GM23338 (cell line): ENCODE data around the gene PPP2R3B. TPM values are rescaled to one million over a fixed set of nuclear protein-coding genes. Genes with fewer than 3 reads are reported as not detected.

Experiments used
- ATAC-seq: fragments of 200-7000 bp; cut with Tn5 transposase; 3 replicates; pipeline ENCODE4 v1.9.1; 2020
- DNase-seq: peaks from one replicate; pipeline ENCODE4 v3.0.0-alpha.2; 2015; ENCODE audit warnings: low spot score
- H2AFZ ChIP-seq: fragments of 200-600 bp; sonication (generic); 2 replicates; pipeline ENCODE4 v1.8.0; 2016; ENCODE audit warnings: antibody characterized with exemption, mild to moderate bottlenecking, moderate library complexity
- H3F3A ChIP-seq: fragments of 200-600 bp; sonication (generic); replicated peaks from 2 replicates; pipeline ENCODE4 v1.8.0; 2017; ENCODE audit warnings: antibody characterized with exemption, mixed run types, low read depth
- H3K27ac ChIP-seq: fragments of 200-600 bp; sonication (generic); 2 replicates; pipeline ENCODE4 v1.6.1; 2016; ENCODE audit warnings: low read depth
- H3K27me3 ChIP-seq: fragments of 200-600 bp; sonication (generic); 2 replicates; pipeline ENCODE4 v1.8.0; 2016; ENCODE audit warnings: mild to moderate bottlenecking, mixed run types, moderate library complexity; ENCODE audit not compliant: insufficient read depth
- H3K36me3 ChIP-seq: fragments of 200-600 bp; sonication (generic); 2 replicates; pipeline ENCODE4 v1.8.0; 2016; ENCODE audit warnings: mild to moderate bottlenecking; ENCODE audit not compliant: insufficient read depth
- H3K4me1 ChIP-seq: fragments of 200-600 bp; sonication (generic); 2 replicates; pipeline ENCODE4 v1.8.0; 2016; ENCODE audit warnings: mild to moderate bottlenecking, moderate library complexity; ENCODE audit not compliant: insufficient read depth
- H3K4me2 ChIP-seq: fragments of 200-600 bp; sonication (generic); 2 replicates; pipeline ENCODE4 v1.7.1; 2017; ENCODE audit warnings: mixed run types
- H3K4me3 ChIP-seq: fragments of 200-600 bp; sonication (generic); 2 replicates; pipeline ENCODE4 v1.6.1; 2016; ENCODE audit warnings: mixed run types
- H3K79me2 ChIP-seq: fragments of 200-600 bp; sonication (generic); replicated peaks from 2 replicates; pipeline ENCODE4 v1.8.0; 2017; ENCODE audit warnings: mild to moderate bottlenecking; ENCODE audit not compliant: insufficient read depth
- H3K9me2 ChIP-seq: fragments of 200-600 bp; sonication (generic); 2 replicates; pipeline ENCODE4 v1.8.0; 2017; ENCODE audit not compliant: insufficient read depth
- H4K20me1 ChIP-seq: fragments of 200-600 bp; sonication (generic); replicated peaks from 2 replicates; pipeline ENCODE4 v1.8.0; 2017; ENCODE audit warnings: mild to moderate bottlenecking; ENCODE audit not compliant: insufficient read depth
- H3K27ac Mint-ChIP-seq: 2 replicates; pipeline ENCODE4 v1.8.0; 2020; ENCODE audit warnings: inconsistent platforms, mild to moderate bottlenecking, moderate library complexity, mixed read lengths
- H3K27me3 Mint-ChIP-seq: 3 replicates; pipeline ENCODE4 v1.8.0; 2022; ENCODE audit warnings: low read depth, mild to moderate bottlenecking, moderate library complexity, mixed read lengths, inconsistent platforms; ENCODE audit not compliant: insufficient read depth, poor library complexity
- H3K36me3 Mint-ChIP-seq: 3 replicates; pipeline ENCODE4 v1.8.0; 2021; ENCODE audit warnings: low read depth, mild to moderate bottlenecking, inconsistent platforms, moderate library complexity, mixed read lengths
- H3K4me1 Mint-ChIP-seq: 3 replicates; pipeline ENCODE4 v1.8.0; 2020; ENCODE audit warnings: mild to moderate bottlenecking, inconsistent platforms, mixed read lengths
- H3K4me3 Mint-ChIP-seq: 3 replicates; pipeline ENCODE4 v1.8.0; 2021; ENCODE audit warnings: moderate library complexity, mild to moderate bottlenecking, inconsistent platforms, mixed read lengths
- H3K9me3 Mint-ChIP-seq: 3 replicates; pipeline ENCODE4 v1.8.0; 2020; ENCODE audit warnings: moderate library complexity, mild to moderate bottlenecking, inconsistent platforms, mixed read lengths
- CREB1 ChIP-seq: fragments of 250-450 bp; sonication (Bioruptor Pico); IDR thresholded peaks from 2 replicates; pipeline ENCODE4 v1.5.0; 2020; ENCODE audit warnings: low read depth, mild to moderate bottlenecking, moderate library complexity
- EZH2 ChIP-seq: fragments of 200-600 bp; sonication (generic); IDR thresholded peaks from one replicate; pipeline ENCODE4 v1.8.0; 2017; ENCODE audit warnings: antibody characterized with exemption, mild to moderate bottlenecking, low read depth; ENCODE audit not compliant: unreplicated experiment
- EZH2phosphoT487 ChIP-seq: fragments of 200-600 bp; sonication (generic); IDR thresholded peaks from one replicate; pipeline ENCODE4 v1.8.1; 2018; ENCODE audit warnings: antibody characterized with exemption; ENCODE audit not compliant: unreplicated experiment
- POLR2AphosphoS5 ChIP-seq: IDR thresholded peaks from 2 replicates; pipeline ENCODE4 v1.6.1; 2016; ENCODE audit warnings: antibody characterized with exemption, low read depth
- STAT1 ChIP-seq: IDR thresholded peaks from one replicate; pipeline ENCODE4 v1.6.1; 2016; ENCODE audit warnings: antibody characterized with exemption; ENCODE audit not compliant: unreplicated experiment
- ZNF114 ChIP-seq: fragments of 250-450 bp; sonication (Bioruptor Pico); IDR thresholded peaks from 2 replicates; pipeline ENCODE4 v1.5.0; 2020; ENCODE audit warnings: mild to moderate bottlenecking, moderate library complexity
- ZNF331 ChIP-seq: fragments of 250-450 bp; sonication (Bioruptor Pico); IDR thresholded peaks from 2 replicates; pipeline ENCODE4 v1.5.0; 2020; ENCODE audit warnings: low read depth, mild to moderate bottlenecking, moderate library complexity
- polyA plus RNA-seq: library from polyadenylated mRNA; unstranded; fragments of >200 nt; fragmentation: Nextera tagmentation; extraction: Ambion mirVana; gene quantifications from 2 replicates; pipeline ENCODE4 v1.2.1, GENCODE V29; 2016
- total RNA-seq: library from RNA; depleted of rRNA; stranded (reverse); fragments of >200 nt; shearing (Covaris generic); gene quantifications from 2 replicates; pipeline ENCODE4 v1.2.3, GENCODE V29; 2014
- TF ChIP-seq, protein P1 (sequence below): fragments of 250-450 bp; sonication (Bioruptor Pico); IDR thresholded peaks from 2 replicates; pipeline ENCODE4 v1.5.0; 2020; ENCODE audit warnings: mild to moderate bottlenecking, moderate library complexity
- TF ChIP-seq, protein P2 (sequence below): IDR thresholded peaks from one replicate; pipeline ENCODE4 v1.6.1; 2018; ENCODE audit warnings: antibody characterized with exemption; ENCODE audit not compliant: unreplicated experiment

Gene PPP2R3B
- total and polyA plus RNA-seq, 2 experiments from 2014 or later, result 50.1 to 104 TPM

DNA sequence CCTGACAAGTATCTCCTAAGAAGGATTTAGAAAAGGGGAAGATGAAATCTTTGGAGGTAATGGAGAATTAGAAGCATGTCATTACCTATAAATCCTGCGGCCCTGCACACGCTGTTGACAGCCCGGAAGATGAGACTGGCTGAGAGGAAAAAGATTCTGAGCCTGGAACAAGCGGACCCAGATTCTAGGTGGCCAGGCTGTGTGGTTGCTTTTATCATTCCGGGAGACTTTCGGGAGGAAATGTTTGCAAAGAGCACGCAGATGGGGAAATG, 5.8 kb upstream of the PPP2R3B start:
- DNase-seq (no peak), ATAC-seq (no peak)
- Histone ChIP-seq H3K9me2 (no peaks in the 10 kb centered on the region), H3K27me3 (no peaks in the 10 kb centered on the region), H3K4me2 (no peak overlapping the region), H3K4me3 (no peak overlapping the region), H4K20me1 (no peaks in the 10 kb centered on the region), H3K36me3 (no peaks in the 10 kb centered on the region), H3K4me1 (peaks cover 4% of the 10 kb centered on the region; the same call in 1 of the 2 replicates), H3K27ac (no peak overlapping the region), H3K79me2 (no peaks in the 10 kb centered on the region), H3F3A (0 out of 2 replicates have a peak, but pooled peaks cover 7% of the 10 kb centered on the region), H2AFZ (no peak overlapping the region)
- Mint-ChIP-seq H3K9me3 (no peaks in the 10 kb centered on the region; the same call in 1 of the 3 replicates), H3K4me3 (no peak overlapping the region), H3K27ac (no peak overlapping the region), H3K36me3 (no peaks in the 10 kb centered on the region), H3K27me3 (peaks cover 7% of the 10 kb centered on the region), H3K4me1 (peaks cover 2% of the 10 kb centered on the region; the same call in 2 of the 3 replicates)
- no peak for TF ChIP-seq ZNF331 (CRISPR knock-in tag)
- no peak for TF ChIP-seq STAT1
- no peak for TF ChIP-seq ZNF114 (CRISPR knock-in tag)
- TF ChIP-seq EZH2, result no peak
- TF ChIP-seq POLR2AphosphoS5, result no peak
- TF ChIP-seq, protein P1, sequence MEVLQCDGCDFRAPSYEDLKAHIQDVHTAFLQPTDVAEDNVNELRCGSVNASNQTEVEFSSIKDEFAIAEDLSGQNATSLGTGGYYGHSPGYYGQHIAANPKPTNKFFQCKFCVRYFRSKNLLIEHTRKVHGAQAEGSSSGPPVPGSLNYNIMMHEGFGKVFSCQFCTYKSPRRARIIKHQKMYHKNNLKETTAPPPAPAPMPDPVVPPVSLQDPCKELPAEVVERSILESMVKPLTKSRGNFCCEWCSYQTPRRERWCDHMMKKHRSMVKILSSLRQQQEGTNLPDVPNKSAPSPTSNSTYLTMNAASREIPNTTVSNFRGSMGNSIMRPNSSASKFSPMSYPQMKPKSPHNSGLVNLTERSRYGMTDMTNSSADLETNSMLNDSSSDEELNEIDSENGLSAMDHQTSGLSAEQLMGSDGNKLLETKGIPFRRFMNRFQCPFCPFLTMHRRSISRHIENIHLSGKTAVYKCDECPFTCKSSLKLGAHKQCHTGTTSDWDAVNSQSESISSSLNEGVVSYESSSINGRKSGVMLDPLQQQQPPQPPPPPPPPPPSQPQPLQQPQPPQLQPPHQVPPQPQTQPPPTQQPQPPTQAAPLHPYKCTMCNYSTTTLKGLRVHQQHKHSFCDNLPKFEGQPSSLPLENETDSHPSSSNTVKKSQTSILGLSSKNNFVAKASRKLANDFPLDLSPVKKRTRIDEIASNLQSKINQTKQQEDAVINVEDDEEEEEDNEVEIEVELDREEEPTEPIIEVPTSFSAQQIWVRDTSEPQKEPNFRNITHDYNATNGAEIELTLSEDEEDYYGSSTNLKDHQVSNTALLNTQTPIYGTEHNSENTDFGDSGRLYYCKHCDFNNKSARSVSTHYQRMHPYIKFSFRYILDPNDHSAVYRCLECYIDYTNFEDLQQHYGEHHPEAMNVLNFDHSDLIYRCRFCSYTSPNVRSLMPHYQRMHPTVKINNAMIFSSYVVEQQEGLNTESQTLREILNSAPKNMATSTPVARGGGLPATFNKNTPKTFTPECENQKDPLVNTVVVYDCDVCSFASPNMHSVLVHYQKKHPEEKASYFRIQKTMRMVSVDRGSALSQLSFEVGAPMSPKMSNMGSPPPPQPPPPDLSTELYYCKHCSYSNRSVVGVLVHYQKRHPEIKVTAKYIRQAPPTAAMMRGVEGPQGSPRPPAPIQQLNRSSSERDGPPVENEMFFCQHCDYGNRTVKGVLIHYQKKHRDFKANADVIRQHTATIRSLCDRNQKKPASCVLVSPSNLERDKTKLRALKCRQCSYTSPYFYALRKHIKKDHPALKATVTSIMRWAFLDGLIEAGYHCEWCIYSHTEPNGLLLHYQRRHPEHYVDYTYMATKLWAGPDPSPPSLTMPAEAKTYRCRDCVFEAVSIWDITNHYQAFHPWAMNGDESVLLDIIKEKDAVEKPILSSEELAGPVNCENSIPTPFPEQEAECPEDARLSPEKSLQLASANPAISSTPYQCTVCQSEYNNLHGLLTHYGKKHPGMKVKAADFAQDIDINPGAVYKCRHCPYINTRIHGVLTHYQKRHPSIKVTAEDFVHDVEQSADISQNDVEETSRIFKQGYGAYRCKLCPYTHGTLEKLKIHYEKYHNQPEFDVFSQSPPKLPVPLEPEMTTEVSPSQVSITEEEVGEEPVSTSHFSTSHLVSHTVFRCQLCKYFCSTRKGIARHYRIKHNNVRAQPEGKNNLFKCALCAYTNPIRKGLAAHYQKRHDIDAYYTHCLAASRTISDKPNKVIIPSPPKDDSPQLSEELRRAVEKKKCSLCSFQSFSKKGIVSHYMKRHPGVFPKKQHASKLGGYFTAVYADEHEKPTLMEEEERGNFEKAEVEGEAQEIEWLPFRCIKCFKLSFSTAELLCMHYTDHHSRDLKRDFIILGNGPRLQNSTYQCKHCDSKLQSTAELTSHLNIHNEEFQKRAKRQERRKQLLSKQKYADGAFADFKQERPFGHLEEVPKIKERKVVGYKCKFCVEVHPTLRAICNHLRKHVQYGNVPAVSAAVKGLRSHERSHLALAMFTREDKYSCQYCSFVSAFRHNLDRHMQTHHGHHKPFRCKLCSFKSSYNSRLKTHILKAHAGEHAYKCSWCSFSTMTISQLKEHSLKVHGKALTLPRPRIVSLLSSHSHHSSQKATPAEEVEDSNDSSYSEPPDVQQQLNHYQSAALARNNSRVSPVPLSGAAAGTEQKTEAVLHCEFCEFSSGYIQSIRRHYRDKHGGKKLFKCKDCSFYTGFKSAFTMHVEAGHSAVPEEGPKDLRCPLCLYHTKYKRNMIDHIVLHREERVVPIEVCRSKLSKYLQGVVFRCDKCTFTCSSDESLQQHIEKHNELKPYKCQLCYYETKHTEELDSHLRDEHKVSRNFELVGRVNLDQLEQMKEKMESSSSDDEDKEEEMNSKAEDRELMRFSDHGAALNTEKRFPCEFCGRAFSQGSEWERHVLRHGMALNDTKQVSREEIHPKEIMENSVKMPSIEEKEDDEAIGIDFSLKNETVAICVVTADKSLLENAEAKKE, result no peak
- TF ChIP-seq, protein P2, sequence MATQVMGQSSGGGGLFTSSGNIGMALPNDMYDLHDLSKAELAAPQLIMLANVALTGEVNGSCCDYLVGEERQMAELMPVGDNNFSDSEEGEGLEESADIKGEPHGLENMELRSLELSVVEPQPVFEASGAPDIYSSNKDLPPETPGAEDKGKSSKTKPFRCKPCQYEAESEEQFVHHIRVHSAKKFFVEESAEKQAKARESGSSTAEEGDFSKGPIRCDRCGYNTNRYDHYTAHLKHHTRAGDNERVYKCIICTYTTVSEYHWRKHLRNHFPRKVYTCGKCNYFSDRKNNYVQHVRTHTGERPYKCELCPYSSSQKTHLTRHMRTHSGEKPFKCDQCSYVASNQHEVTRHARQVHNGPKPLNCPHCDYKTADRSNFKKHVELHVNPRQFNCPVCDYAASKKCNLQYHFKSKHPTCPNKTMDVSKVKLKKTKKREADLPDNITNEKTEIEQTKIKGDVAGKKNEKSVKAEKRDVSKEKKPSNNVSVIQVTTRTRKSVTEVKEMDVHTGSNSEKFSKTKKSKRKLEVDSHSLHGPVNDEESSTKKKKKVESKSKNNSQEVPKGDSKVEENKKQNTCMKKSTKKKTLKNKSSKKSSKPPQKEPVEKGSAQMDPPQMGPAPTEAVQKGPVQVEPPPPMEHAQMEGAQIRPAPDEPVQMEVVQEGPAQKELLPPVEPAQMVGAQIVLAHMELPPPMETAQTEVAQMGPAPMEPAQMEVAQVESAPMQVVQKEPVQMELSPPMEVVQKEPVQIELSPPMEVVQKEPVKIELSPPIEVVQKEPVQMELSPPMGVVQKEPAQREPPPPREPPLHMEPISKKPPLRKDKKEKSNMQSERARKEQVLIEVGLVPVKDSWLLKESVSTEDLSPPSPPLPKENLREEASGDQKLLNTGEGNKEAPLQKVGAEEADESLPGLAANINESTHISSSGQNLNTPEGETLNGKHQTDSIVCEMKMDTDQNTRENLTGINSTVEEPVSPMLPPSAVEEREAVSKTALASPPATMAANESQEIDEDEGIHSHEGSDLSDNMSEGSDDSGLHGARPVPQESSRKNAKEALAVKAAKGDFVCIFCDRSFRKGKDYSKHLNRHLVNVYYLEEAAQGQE, result no peak
- no peak for TF ChIP-seq CREB1 (CRISPR knock-in tag)
- no peak for TF ChIP-seq EZH2phosphoT487
